HCT116 (cell line): ENCODE data around the gene CMIP. TPM values are rescaled to one million over a fixed set of nuclear protein-coding genes. Genes with fewer than 3 reads are reported as not detected.

ENCODE experiments used
- ATAC-seq: fragments of 200-7000 bp; cut with Tn5 transposase; 2 replicates; pipeline ENCODE4 v1.9.1; 2020; ENCODE audit warnings: mild to moderate bottlenecking, moderate library complexity
- BruUV-seq: library from RNA; stranded (reverse); fragments of 400-500 nt; replicated peaks from 2 replicates; lab custom pipeline; 2021; lab: Mats Ljungman, UMichigan
- CTCF ChIA-PET: fragments of 300-600 bp; sonication (Branson Sonifier 250); formaldehyde crosslinking; loops from one replicate; lab custom pipeline; 2021; ENCODE audit warnings: antibody characterized with exemption; lab: Charles Lee
- POLR2A ChIA-PET: fragments of 300-600, 350-600 bp; sonication (Branson Sonifier 250); formaldehyde crosslinking; loops from one replicate; lab custom pipeline; 2021; ENCODE audit warnings: antibody characterized with exemption; lab: Charles Lee
- RAD21 ChIA-PET, 2 experiments: fragments of 300-600 bp; sonication (Branson Sonifier 250); formaldehyde crosslinking; loops; one replicate each; lab custom pipeline; 2023; ENCODE audit warnings: low total read pairs in 2 of 2; ENCODE audit not compliant: uncharacterized antibody in 2 of 2, unreplicated experiment in 2 of 2, low non-redundant PET in 1 of 2; lab: Charles Lee
- DNase-seq: peaks from one replicate; pipeline ENCODE4 v3.0.0-alpha.2; 2010; ENCODE audit warnings: low read depth, low spot score
- H2AFZ ChIP-seq: fragments of 200-600 bp; shearing (Covaris generic), sonication (generic); 2 replicates; pipeline ENCODE4 v1.6.1; 2017; ENCODE audit warnings: low read depth, mixed run types, mixed read lengths, antibody characterized with exemption, low read length; ENCODE audit not compliant: poor library complexity, severe bottlenecking
- H3K27ac ChIP-seq: 2 replicates; pipeline ENCODE4 v1.5.1; 2012; ENCODE audit warnings: low read depth, low read length
- H3K27me3 ChIP-seq: fragments of 200-600 bp; sonication (generic); 2 replicates; pipeline ENCODE4 v1.6.1; 2016; ENCODE audit warnings: mixed run types, low read length, mixed read lengths; ENCODE audit not compliant: insufficient read depth
- H3K36me3 ChIP-seq, 2 experiments: fragments of 200-500 bp in 1 of 2; fragments of 200-600 bp in 1 of 2; sonication (Bioruptor generic) in 1 of 2; sonication (generic) in 1 of 2; 2 replicates each; pipeline versions ENCODE4 v1.5.1 to v1.6.1; 2014 to 2016; ENCODE audit warnings: low read length in 2 of 2, inconsistent platforms in 1 of 2, mixed read lengths in 1 of 2, mixed run types in 1 of 2; ENCODE audit not compliant: insufficient read depth in 2 of 2, control insufficient read depth in 1 of 2
- H3K4me1 ChIP-seq, 2 experiments: fragments of 200-600 bp in 1 of 2; sonication (generic) in 1 of 2; 2 replicates each; pipeline versions ENCODE4 v1.5.1 to v1.6.1; 2012 to 2017; ENCODE audit warnings: low read length in 2 of 2, inconsistent platforms in 1 of 2, mild to moderate bottlenecking in 1 of 2, mixed read lengths in 1 of 2, mixed run types in 1 of 2, moderate library complexity in 1 of 2; ENCODE audit not compliant: insufficient read depth in 2 of 2, control insufficient read depth in 1 of 2
- H3K4me2 ChIP-seq: fragments of 200-600 bp; sonication (generic); 2 replicates; pipeline ENCODE4 v1.6.1; 2017; ENCODE audit warnings: mixed run types, low read length, mixed read lengths
- H3K4me3 ChIP-seq, 2 experiments: fragments of 200-600 bp in 1 of 2; sonication (generic) in 1 of 2; replicated peaks in 1 of 2; 2 replicates each; pipeline ENCODE4 v1.5.1; 2011 to 2016; ENCODE audit warnings: low read length in 2 of 2, control low read depth in 1 of 2, low read depth in 1 of 2, mild to moderate bottlenecking in 1 of 2, mixed read lengths in 1 of 2, mixed run types in 1 of 2
- H3K79me2 ChIP-seq: fragments of 200-600 bp; sonication (generic); 2 replicates; pipeline ENCODE4 v1.6.1; 2017; ENCODE audit warnings: mild to moderate bottlenecking, mixed run types, low read length, moderate library complexity, mixed read lengths; ENCODE audit not compliant: insufficient read depth
- H3K9ac ChIP-seq: fragments of 200-600 bp; sonication (generic); 2 replicates; pipeline ENCODE4 v1.6.1; 2016; ENCODE audit warnings: low read length, mixed read lengths
- H3K9me2 ChIP-seq: fragments of 200-600 bp; sonication (generic), shearing (Covaris generic); 2 replicates; pipeline ENCODE4 v1.6.1; 2017; ENCODE audit warnings: mixed run types, mild to moderate bottlenecking, moderate library complexity; ENCODE audit not compliant: insufficient read depth
- H3K9me3 ChIP-seq, 2 experiments: fragments of 200-500 bp in 1 of 2; fragments of 200-600 bp in 1 of 2; sonication (Bioruptor generic) in 1 of 2; sonication (generic) in 1 of 2; 2 replicates each; pipeline ENCODE4 v1.6.1; 2014 to 2017; ENCODE audit warnings: low read length in 2 of 2, mixed read lengths in 2 of 2, inconsistent platforms in 1 of 2, low read depth in 1 of 2, mild to moderate bottlenecking in 1 of 2, mixed run types in 1 of 2, moderate library complexity in 1 of 2; ENCODE audit not compliant: control insufficient read depth in 1 of 2, insufficient read depth in 1 of 2
- H4K20me1 ChIP-seq: fragments of 200-600 bp; sonication (generic), shearing (Covaris generic); 2 replicates; pipeline ENCODE4 v1.6.1; 2017; ENCODE audit warnings: mixed run types, mild to moderate bottlenecking, moderate library complexity; ENCODE audit not compliant: insufficient read depth
- EGR1 ChIP-seq: IDR thresholded peaks from 2 replicates; pipeline ENCODE4 v1.6.1; 2012; ENCODE audit warnings: low read depth
- ELF1 ChIP-seq: IDR thresholded peaks from 2 replicates; pipeline ENCODE4 v1.6.1; 2012; ENCODE audit warnings: low read depth, borderline replicate concordance
- EZH2 ChIP-seq: fragments of 200-600 bp; sonication (generic); IDR thresholded peaks from 2 replicates; pipeline ENCODE4 v1.6.1; 2017; ENCODE audit warnings: antibody characterized with exemption, mixed run types
- JUND ChIP-seq: IDR thresholded peaks from 2 replicates; pipeline ENCODE4 v1.6.1; 2012
- POLR2A ChIP-seq: IDR thresholded peaks from 2 replicates; pipeline ENCODE4 v1.7.0; 2011; ENCODE audit warnings: borderline replicate concordance; ENCODE audit not compliant: insufficient read depth, insufficient read length; ENCODE audit errors: extremely low read depth
- RAD21 ChIP-seq: IDR thresholded peaks from 2 replicates; pipeline ENCODE4 v1.6.1; 2012; ENCODE audit warnings: low read depth, mild to moderate bottlenecking
- SIN3A ChIP-seq: IDR thresholded peaks from 2 replicates; pipeline ENCODE4 v1.6.1; 2012; ENCODE audit warnings: low read depth
- SRF ChIP-seq: IDR thresholded peaks from 2 replicates; pipeline ENCODE4 v1.6.1; 2012; ENCODE audit warnings: low read depth
- ZFX ChIP-seq: fragments of 450-650 bp; IDR thresholded peaks from 2 replicates; pipeline ENCODE4 v1.6.1; 2017
- ZNF274 ChIP-seq: fragments of 200-500 bp; sonication (Bioruptor generic); IDR thresholded peaks from 2 replicates; pipeline ENCODE4 v1.6.1; 2014; ENCODE audit warnings: mild to moderate bottlenecking, low read depth, low read length, inconsistent platforms
- intact Hi-C: fragments of 100-400 bp; cut with micrococcal nuclease; formaldehyde crosslinking; loops from 2 replicates; pipeline ENCODE4 v1.10.0; 2022
- total RNA-seq: library from RNA; stranded (reverse); gene quantifications from one replicate; pipeline ENCODE4 v1.2.1, GENCODE V29; 2021; ENCODE audit not compliant: unreplicated experiment
- TF ChIP-seq, protein P1 (sequence below): IDR thresholded peaks from 2 replicates; pipeline ENCODE4 v1.6.1; 2012

The CMIP gene
- total RNA-seq, 1 experiment from 2014 or later, result 64.6 TPM

DNA sequence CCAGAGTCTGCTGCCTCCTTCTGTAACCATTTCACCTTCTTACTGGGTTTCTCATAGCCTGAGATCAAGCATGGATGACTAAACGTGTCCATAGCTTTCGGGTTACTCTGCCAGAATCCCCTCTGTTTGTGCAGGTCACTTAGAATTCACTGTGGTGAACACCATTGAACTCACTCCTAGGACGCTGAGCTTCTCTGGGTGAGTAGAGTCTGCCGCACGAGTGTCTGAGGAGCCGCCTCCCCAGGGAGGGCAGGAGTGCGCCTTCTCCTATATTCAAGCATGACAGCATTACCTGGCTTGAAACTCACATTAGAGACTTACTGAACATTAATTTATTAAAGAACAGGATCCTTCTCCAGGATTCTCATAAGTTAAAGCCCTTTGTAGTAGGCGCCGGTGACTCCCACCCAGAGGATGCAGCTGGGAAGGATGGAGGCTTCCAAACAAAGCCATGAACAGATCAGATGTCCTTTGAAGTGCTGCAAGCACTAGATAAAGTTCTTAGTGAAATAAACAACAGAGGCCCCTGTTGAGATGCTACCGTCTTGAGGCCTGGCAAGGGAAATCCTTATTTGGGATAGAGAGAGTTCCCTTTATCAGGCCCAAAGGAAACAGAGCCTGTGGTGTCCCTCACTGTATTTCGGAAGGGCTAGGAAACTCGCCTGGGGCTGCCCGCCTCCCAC, 189.9 kb downstream of the CMIP start:
- ChIA-PET RAD21 (no interaction called here), CTCF (no interaction called here), POLR2A (no interaction called here)
- Histone ChIP-seq H3K27me3 (no peaks in the 10 kb centered on the region), H3K4me1 (peaks cover 27 to 75% of the 10 kb centered on the region in 2 experiments), H3K9ac (no peak overlapping the region), H2AFZ (no peak overlapping the region), H3K36me3 (no peaks in the 10 kb centered on the region), H3K79me2 (peaks cover 56% of the 10 kb centered on the region; the same call in 1 of the 2 replicates), H3K4me2 (0 out of 2 replicates have a peak overlapping the region, but pooled peaks have one; percentile 74), H3K27ac (no peak overlapping the region), H3K9me2 (no peaks in the 10 kb centered on the region), H3K9me3 (no peaks in the 10 kb centered on the region), H4K20me1 (peaks cover 4% of the 10 kb centered on the region; the same call in 1 of the 2 replicates), H3K4me3 (no peak overlapping the region)
- ATAC-seq (no peak), DNase-seq (no peak)
- no peak for TF ChIP-seq JUND
- no peak for TF ChIP-seq RAD21
- no peak for TF ChIP-seq ZNF274
- no peak for TF ChIP-seq EGR1
- TF ChIP-seq SRF, result no peak
- TF ChIP-seq POLR2A, result no peak
- TF ChIP-seq SIN3A, result no peak
- TF ChIP-seq ELF1, result no peak
- TF ChIP-seq, protein P1, sequence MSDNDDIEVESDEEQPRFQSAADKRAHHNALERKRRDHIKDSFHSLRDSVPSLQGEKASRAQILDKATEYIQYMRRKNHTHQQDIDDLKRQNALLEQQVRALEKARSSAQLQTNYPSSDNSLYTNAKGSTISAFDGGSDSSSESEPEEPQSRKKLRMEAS, result no peak
- TF ChIP-seq ZFX, result no peak
- TF ChIP-seq EZH2, result no peak
- intact Hi-C loops, result no loop called here
- no TSS peak for BruUV-seq
